GM12892 (cell line): ENCODE data around the gene CCDC124.

Experiments
- DNase-seq: peaks from one replicate; pipeline ENCODE4 v3.0.0; 2011; ENCODE audit not compliant: insufficient read length
- FAIRE-seq: peaks from 2 replicates; lab custom pipeline; 2011; peaks lifted over from hg19 to GRCh38; lab: Jason Lieb, UNC
- POLR2A ChIP-seq: IDR thresholded peaks from 2 replicates; pipeline ENCODE4 v1.6.1; 2011; ENCODE audit warnings: low read depth, low read length, control low read depth
- POLR2AphosphoS5 ChIP-seq: IDR thresholded peaks from 2 replicates; pipeline ENCODE4 v1.6.1; 2011; ENCODE audit warnings: low read depth, low read length, control low read depth
- TAF1 ChIP-seq: IDR thresholded peaks from 2 replicates; pipeline ENCODE4 v1.6.1; 2011; ENCODE audit warnings: low read depth, mild to moderate bottlenecking, control low read depth, low read length, borderline replicate concordance

CCDC124 gene

GRCh38 chr19:17937371-17937900, 4.6 kb downstream of the CCDC124 start:
- DNase-seq (no peak), FAIRE-seq (no peak)
- TF ChIP-seq TAF1 = no peak
- no peak for TF ChIP-seq POLR2A
- no peak for TF ChIP-seq POLR2AphosphoS5

- TF ChIP-seq POLR2AphosphoS5 = no peak
- TF ChIP-seq POLR2A = no peak
- TF ChIP-seq TAF1 = no peak
- FAIRE-seq (peak; percentile 98), DNase-seq (peak; percentile 90)
Observed at GRCh38 chr19:17938092-17938845, 5.5 kb downstream of the CCDC124 start.

- no peak for TF ChIP-seq POLR2A
- TF ChIP-seq POLR2AphosphoS5 = no peak
- no peak for TF ChIP-seq TAF1
- no peak for FAIRE-seq
- DNase-seq = no peak
Observed at GRCh38 chr19:17942181-17942580, 9.4 kb downstream of the CCDC124 start.

DNA sequence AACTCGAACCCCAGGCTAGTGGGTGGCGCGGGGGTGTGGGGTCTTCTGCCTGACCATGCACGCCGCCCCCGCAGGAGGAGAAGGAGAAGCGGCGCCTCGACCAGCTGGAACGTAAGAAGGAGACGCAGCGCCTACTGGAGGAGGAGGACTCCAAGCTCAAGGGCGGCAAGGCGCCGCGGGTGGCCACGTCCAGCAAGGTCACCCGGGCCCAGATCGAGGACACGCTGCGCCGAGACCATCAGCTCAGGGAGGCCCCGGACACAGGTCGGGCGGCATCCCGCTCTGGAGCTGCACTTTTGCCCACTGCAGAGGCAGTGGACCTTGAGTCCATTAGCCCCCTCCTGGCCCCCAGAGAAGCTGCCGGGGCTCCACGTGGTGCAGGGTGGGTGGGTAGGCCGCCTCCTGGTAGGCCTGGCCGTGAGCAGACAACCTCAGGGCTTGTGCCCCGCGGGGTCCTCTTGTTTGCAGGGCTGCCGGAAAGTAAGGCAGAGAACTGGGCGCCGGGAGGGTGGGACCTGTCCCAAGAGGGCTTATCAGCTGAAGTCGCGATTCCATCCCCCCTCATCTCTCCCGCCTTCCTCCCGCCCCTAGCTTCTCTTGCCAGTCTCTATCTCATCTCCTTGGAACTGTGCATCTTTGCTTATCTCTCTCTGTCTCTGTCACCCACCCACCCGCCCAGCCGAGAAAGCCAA, 9.9 kb downstream of the CCDC124 start:
- no peak for FAIRE-seq
- TF ChIP-seq POLR2A (no peak), TAF1 (no peak), POLR2AphosphoS5 (no peak)
- DNase-seq = no peak

DNA sequence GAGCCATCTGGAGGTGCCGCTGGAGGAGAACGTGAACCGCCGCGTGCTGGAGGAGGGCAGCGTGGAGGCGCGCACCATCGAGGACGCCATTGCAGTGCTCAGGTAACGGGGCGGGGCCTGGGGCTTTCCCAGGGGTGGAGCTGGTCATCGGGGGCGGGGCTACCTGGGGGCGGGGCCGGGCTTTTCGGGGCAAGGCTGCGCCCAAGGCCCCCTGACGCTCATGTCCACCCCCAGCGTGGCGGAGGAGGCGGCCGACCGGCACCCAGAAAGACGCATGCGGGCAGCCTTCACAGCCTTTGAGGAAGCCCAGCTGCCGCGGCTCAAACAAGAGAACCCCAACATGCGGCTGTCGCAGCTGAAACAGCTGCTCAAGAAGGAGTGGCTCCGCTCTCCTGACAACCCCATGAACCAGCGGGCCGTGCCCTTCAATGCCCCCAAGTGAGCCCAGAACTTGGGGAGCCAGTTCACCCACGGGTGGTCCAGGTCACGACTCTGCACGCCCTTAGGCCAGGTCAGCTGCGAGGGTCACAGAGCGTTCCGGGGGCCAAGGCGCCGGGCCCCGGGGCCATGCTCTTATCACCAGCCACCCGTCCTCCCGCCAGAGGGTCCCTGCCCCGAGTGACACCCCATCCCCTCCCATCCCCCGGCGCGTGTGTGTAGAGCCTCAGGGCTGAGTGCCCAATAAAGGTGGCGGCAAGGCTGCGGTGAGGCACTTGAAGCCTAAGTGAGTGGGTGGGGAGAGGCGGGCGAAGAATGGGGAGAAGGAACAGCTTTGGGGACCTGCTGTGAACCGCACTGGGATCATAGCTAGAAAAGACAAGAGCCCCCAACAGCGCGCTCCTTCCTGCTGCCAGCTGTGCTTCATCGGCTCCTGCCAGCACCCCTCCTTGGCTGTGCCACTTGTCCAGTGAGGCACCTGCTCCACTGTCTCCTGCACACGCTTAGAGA, 10.7 kb downstream of the CCDC124 start:
- TF ChIP-seq TAF1 (no peak), POLR2A (no peak), POLR2AphosphoS5 (no peak)
- FAIRE-seq (no peak), DNase-seq (no peak)

- DNase-seq (no peak), FAIRE-seq (no peak)
- no peak for TF ChIP-seq POLR2AphosphoS5
- TF ChIP-seq TAF1 = no peak
- TF ChIP-seq POLR2A = no peak
Observed at GRCh38 chr19:17944301-17944700, 11.5 kb downstream of the CCDC124 start.

GRCh38 chr19:17946965-17947784, 14.4 kb downstream of the CCDC124 start:
- FAIRE-seq (peak; percentile 53), DNase-seq (no peak)
- TF ChIP-seq POLR2AphosphoS5 (no peak), POLR2A (peak; percentile 13; the same call in 1 of the 2 replicates)

GRCh38 chr19:17947815-17948513, 15.1 kb downstream of the CCDC124 start:
- DNase-seq (peak; percentile 99), FAIRE-seq (peak; percentile 98)
- TF ChIP-seq POLR2A (no peak), POLR2AphosphoS5 (no peak), TAF1 (no peak)

DNA sequence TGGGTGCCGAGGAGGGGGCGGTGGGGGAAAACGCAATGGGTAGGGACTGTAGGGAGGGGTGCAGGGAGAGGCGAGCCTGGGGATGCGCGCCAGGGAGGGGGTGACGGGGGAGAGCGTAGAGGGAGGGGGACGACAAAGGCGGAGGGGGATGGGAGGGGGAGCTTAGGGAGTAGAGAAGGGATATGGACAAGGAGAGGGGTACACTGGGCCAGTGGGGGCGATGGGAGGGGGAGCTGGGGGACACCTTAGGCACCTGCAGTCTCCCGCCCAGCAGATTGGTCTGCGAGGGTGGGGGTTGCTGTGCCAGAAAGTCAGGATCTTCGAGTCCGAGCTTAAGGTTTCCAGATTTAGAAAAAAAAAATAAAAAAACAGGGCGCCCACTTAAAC, 15.7 kb downstream of the CCDC124 start:
- no peak for FAIRE-seq
- TF ChIP-seq TAF1 (no peak), POLR2AphosphoS5 (no peak), POLR2A (no peak)
- DNase-seq = no peak
